IPS-18a (cell line): ENCODE data around the gene FAIM2.

Experiments
- H3K27ac ChIP-seq: one replicate; pipeline ENCODE4 v1.5.1; 2013; ENCODE audit warnings: low read length
- H3K27me3 ChIP-seq: one replicate; pipeline ENCODE4 v1.6.1; 2013; ENCODE audit warnings: mild to moderate bottlenecking, low read length; ENCODE audit not compliant: control insufficient read depth, insufficient read depth
- H3K36me3 ChIP-seq: one replicate; pipeline ENCODE4 v1.6.1; 2013; ENCODE audit warnings: low read depth, low read length; ENCODE audit not compliant: control insufficient read depth
- H3K4me1 ChIP-seq: one replicate; pipeline ENCODE4 v1.6.1; 2013; ENCODE audit warnings: low read depth, low read length; ENCODE audit not compliant: control insufficient read depth
- H3K4me3 ChIP-seq: one replicate; pipeline ENCODE4 v1.5.1; 2013; ENCODE audit warnings: low read length
- H3K9ac ChIP-seq: one replicate; pipeline ENCODE4 v1.6.1; 2013; ENCODE audit warnings: mild to moderate bottlenecking, low read length, moderate library complexity
- H3K9me3 ChIP-seq: one replicate; pipeline ENCODE4 v1.6.1; 2013; ENCODE audit warnings: low read depth, low read length; ENCODE audit not compliant: control insufficient read depth

FAIM2 gene

DNA sequence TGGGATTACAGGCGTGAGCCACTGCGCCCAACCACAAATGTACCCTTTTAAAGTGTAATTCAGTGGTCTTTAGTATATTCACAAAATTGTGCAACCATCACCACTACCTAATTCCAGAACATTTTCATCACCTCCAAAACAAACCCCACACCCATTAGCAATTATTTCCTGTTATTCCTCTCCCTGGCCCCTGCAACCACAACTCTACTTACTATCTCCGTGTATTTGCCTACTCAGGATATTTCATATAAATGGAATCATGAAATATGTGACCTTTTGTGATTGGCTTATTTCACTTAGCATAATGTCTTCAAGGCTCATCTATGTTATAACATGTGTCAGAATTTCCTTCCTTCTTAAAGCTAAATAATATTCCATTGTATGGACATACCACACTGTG lies 30.8 kb upstream of the FAIM2 start:
- H3K9me3 ChIP-seq: no peaks in the 10 kb centered on the region
- no peak overlapping the region for H3K9ac ChIP-seq
- H3K36me3 ChIP-seq: no peaks in the 10 kb centered on the region
- no peak overlapping the region for H3K27ac ChIP-seq
- no peak overlapping the region for H3K4me3 ChIP-seq
- no peaks in the 10 kb centered on the region for H3K27me3 ChIP-seq
- peaks cover 3% of the 10 kb centered on the region for H3K4me1 ChIP-seq

DNA sequence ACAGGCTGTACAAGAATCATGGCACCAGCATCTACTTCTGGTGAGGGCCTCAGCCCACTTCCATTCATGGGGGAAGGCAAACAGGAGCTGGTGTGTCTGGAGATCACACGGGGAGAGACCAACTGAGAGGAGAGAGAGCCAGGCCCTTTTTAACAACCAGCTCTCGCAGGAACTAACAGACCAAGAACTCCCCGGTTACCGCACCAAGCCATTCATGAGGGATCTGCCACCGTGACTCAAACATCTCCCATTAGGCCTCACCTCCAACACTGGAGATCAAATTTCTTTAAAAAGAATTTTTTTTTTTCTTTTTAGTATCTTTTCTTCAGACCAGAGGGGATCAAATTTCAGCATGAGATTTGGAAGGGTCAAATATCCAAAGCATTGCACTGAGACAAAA lies 30.1 kb upstream of the FAIM2 start:
- Histone ChIP-seq H3K9ac (no peak overlapping the region), H3K27me3 (no peaks in the 10 kb centered on the region), H3K9me3 (no peaks in the 10 kb centered on the region), H3K4me3 (no peak overlapping the region), H3K36me3 (no peaks in the 10 kb centered on the region), H3K27ac (no peak overlapping the region), H3K4me1 (peaks cover 3% of the 10 kb centered on the region)

DNA sequence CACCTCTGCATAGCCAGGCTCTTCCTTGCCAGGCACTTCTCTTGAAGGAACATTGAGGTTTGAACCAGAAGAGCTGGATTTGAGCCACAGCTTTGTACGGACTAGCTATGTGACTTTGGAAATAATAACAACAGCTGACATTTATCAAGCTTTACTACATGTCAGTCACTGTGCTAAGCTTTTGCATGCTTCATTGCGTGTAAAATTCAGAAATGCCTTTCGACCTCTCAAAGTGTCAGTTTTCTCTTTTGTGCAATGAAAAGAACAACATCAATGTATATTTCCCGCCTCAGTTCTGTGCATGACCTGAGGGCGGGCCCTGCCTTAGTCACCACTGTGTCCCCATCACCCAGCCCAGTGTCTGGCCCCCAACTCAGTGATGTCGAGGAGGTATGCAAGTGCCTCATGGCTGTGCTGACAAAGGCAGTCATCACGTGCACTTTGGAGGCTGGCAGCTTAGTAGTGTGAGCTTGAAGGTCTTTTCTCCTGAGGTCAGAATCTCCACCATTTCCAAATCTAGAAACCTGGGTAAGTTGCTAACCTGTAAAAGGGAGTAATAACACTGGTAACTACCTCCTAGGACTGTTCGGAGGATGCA lies 28.9 kb upstream of the FAIM2 start:
- Histone ChIP-seq H3K9ac (no peak overlapping the region), H3K9me3 (no peaks in the 10 kb centered on the region), H3K27me3 (no peaks in the 10 kb centered on the region), H3K4me3 (no peak overlapping the region), H3K27ac (no peak overlapping the region), H3K4me1 (peaks cover 3% of the 10 kb centered on the region), H3K36me3 (no peaks in the 10 kb centered on the region)

DNA sequence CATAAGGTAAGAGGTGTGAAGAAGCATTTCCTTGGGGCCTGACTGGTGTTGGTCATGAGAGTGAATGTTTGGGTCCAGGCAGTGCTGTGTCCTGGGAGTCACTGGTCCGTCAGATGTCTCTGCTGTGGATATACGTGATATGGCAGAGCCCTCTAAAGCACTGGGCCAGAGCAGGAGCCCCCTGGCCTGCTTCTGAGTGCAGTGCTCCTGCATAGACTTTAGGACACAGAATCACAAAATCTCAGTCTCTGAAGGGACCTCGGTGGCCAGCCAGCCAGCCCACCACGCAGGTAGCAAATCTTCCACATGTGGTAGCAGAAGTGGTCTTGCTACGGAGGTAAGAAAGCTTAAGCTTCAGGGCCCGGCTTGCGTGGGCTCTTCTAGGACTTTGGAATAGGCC lies 28.3 kb upstream of the FAIM2 start:
- H3K36me3 ChIP-seq: no peaks in the 10 kb centered on the region
- no peak overlapping the region for H3K4me3 ChIP-seq
- H3K4me1 ChIP-seq: peaks cover 3% of the 10 kb centered on the region
- no peaks in the 10 kb centered on the region for H3K9me3 ChIP-seq
- no peaks in the 10 kb centered on the region for H3K27me3 ChIP-seq
- H3K27ac ChIP-seq: no peak overlapping the region
- no peak overlapping the region for H3K9ac ChIP-seq

DNA sequence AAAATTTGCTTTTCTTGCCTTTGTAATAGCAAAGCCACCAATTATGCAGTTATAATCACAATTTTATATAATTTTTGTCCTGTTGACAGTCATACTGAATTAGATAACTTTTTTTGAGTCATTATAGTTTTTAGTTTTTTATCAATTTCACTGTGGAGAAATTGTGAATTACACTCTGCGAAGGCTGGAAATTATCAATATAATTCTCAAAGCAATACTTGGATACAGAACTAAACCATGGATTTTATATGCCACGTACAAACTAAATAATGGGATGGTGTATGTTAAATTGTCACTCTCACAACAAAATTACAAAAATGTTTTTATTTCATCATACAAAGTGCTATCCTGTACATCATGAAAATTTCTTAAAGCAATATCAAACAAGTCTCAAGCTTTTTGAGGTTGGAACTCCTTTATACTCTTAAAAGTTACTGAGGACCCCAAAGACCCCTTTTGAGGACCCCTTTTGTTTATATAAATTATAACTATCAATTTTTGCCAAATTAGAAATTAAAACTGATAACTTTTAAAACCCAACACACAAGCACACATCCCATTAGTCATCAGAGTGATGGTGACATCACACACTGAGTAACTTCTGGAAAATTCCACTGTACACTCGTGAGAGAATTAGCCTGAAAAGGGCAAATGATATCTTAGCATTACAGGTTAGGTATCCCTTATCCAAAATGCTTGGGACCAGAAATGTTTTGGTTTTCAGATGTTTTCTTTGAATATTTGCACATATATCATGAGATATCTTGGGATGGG lies 27.0 kb upstream of the FAIM2 start:
- no peak overlapping the region for H3K27ac ChIP-seq
- H3K9ac ChIP-seq: no peak overlapping the region
- no peak overlapping the region for H3K4me3 ChIP-seq
- H3K27me3 ChIP-seq: no peaks in the 10 kb centered on the region
- no peaks in the 10 kb centered on the region for H3K36me3 ChIP-seq
- H3K9me3 ChIP-seq: no peaks in the 10 kb centered on the region
- peaks cover 3% of the 10 kb centered on the region for H3K4me1 ChIP-seq

DNA sequence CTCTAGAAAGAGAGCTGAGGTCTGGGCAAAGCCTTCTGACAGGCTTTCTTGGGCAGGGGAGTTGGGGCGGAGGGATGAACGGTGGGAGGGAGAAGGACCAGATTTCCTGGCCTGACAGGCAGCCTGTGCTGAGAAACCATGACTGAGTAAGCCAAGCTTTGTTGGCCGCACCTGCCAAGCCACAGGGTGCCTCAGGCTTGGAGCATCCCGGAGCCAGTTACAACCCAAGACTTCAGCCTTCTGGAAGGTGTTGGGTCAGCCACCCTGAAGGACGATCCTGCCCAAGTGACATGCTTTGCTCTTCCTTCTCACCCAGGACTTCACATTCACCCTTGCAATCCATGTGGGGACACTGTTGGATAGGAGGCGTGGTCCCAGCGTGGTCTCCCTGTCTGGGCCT lies 25.9 kb upstream of the FAIM2 start:
- Histone ChIP-seq H3K4me3 (no peak overlapping the region), H3K27me3 (no peaks in the 10 kb centered on the region), H3K4me1 (peaks cover 3% of the 10 kb centered on the region), H3K9ac (no peak overlapping the region), H3K27ac (no peak overlapping the region), H3K36me3 (no peaks in the 10 kb centered on the region), H3K9me3 (no peaks in the 10 kb centered on the region)

DNA sequence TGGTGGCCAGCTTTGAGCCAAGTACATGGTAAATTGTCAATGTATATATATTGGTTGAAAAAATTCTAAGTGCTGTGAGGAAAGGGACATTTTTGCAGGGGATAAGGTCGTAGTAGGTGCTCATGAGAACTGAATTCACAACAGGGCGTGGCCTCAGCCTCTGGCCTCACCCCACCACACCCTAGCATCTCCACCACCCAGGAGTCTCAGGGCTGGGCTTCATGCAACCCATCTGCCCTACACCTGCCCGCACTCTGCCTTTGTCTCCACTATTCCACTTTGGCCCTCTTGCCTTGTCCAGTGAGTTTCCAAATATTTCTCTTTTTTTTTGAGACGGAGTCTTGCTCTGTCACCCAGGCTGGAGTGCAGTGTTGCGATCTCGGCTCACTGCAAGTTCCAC lies 24.8 kb upstream of the FAIM2 start:
- Histone ChIP-seq H3K4me3 (no peak overlapping the region), H3K27ac (no peak overlapping the region), H3K4me1 (no peaks in the 10 kb centered on the region), H3K36me3 (no peaks in the 10 kb centered on the region), H3K27me3 (no peaks in the 10 kb centered on the region), H3K9ac (no peak overlapping the region), H3K9me3 (no peaks in the 10 kb centered on the region)

DNA sequence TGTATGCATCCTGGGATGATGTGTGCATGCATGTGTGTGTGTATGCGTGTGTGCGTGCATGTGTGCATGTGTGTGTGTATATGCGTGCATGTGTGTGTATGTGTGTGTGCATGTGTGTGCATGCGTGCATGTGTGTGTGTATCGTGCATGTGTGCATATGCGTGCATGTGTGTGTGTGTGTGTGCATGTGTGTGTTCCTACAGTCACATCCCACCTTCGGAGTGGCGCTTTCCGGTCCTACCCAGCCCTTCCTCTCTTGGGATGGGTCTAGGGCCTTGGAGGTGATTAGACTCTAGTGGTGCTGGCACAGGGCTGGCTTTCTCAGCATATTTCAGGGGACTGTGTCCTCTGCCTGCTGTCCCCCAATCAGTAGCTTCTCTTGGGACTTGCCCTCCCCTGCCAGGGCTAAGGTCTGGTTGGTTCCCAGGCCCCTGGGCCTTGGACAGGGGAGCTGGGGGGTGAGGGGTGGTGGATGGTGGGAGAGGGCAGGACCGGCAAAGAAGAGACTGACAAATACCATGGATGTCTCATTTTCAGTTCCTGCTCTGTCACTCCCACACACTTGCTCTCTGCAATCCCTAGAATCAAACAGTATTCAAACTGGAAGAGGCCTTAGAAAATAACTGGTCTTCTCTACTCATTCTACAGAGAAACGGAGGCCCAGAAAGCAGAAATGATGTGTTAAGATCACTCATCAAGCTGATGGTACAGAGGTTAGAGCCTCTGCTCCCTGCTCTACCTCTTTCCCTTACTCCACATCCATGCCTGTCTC lies 21.9 kb upstream of the FAIM2 start:
- Histone ChIP-seq H3K4me3 (no peak overlapping the region), H3K9me3 (no peaks in the 10 kb centered on the region), H3K9ac (no peak overlapping the region), H3K27me3 (no peaks in the 10 kb centered on the region), H3K27ac (no peak overlapping the region), H3K36me3 (no peaks in the 10 kb centered on the region), H3K4me1 (no peaks in the 10 kb centered on the region)

DNA sequence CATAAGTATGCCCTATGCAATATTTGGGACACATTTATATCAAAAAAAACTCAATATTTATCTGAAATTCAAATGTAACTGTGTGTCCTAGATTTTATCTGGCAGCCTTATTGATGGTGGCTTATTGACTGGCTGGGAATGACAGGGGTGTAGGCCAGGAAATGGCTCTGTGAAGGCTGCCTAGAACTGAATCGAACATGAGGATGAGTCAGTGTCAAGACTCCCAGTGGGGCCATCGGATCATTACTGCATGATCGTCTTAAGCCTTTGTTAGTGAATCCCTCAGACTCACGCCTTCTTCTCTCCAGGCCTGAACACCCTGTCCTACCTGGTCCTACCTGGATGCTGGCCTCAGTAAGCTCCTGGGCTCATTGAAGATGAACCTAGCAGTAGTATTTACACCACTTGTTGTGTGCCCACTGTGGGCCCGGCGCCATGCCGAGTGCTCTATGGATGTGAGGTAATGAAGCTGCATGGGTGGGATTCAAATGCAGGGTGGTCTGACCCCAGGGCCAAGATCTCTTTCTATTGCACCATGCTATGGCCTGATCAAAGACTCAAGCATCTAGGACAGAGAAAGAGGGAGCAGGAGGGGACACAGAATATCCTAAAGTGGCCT lies 21.0 kb upstream of the FAIM2 start:
- Histone ChIP-seq H3K27me3 (no peaks in the 10 kb centered on the region), H3K9ac (no peak overlapping the region), H3K9me3 (no peaks in the 10 kb centered on the region), H3K27ac (no peak overlapping the region), H3K4me1 (no peaks in the 10 kb centered on the region), H3K36me3 (no peaks in the 10 kb centered on the region), H3K4me3 (no peak overlapping the region)

DNA sequence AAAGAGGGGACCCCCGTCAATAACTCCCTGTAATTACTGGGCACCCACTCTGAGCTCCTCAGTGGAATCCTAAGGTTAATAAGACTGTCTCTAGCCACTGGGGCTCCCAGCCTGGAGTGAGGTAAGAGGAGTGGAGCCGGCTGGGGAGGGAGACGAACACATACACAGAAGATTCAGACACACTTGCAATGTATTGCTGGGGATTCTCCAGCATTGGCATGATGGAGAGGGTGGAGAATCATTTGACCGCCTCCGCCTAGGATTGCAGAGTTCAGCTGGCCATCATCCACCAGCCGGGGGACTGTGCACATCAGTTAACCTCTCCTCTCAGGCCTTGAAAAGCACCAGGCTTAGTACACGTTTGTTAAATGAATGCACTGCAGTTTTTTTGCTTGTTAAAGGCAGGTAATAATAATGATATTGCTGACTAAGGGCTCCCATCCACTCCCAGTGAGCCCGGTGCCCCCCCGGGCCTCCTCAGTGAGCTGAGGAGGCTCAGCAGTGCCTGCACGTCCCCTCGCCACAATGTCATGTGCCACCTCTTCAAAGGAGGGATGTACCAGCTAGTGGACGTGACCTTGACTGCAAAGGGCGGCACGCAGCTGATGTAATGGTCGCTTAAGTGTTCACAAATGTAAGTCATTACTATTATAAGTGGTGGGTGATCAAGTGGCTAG lies 20.3 kb upstream of the FAIM2 start:
- Histone ChIP-seq H3K9ac (no peak overlapping the region), H3K4me1 (no peaks in the 10 kb centered on the region), H3K9me3 (no peaks in the 10 kb centered on the region), H3K36me3 (no peaks in the 10 kb centered on the region), H3K4me3 (no peak overlapping the region), H3K27me3 (no peaks in the 10 kb centered on the region), H3K27ac (no peak overlapping the region)

DNA sequence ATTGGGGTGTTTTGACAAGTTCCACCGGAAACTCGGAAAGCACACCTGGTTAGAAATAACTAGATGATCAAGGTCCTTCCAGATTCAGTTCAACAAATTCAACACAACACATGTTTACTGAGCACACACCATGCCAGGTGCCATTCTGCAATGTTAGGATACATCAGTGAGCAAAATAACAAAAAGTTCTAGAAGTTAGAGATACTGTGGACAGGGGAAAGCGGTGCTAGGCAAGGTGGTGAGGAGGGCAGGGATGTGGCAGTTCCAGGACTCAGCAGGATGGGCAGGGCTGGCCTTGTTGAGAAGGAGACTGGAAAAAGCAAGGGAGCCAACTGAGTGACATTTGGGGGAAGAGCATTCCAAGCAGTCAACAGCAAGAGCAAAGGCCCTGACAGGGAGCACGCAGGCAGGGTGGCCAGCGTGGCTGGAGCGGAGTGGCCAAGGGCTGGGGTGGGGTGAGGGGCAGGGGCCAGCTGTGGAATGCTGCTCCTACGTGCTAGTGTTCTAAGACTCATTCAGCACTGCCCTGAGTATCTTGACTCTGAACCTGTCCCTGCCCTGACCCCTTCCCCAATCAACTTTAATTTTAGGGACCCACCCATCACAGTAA lies 19.4 kb upstream of the FAIM2 start:
- Histone ChIP-seq H3K9me3 (no peaks in the 10 kb centered on the region), H3K4me1 (no peaks in the 10 kb centered on the region), H3K27me3 (no peaks in the 10 kb centered on the region), H3K9ac (no peak overlapping the region), H3K4me3 (no peak overlapping the region), H3K27ac (no peak overlapping the region), H3K36me3 (no peaks in the 10 kb centered on the region)
